DMS153 (cell line): Measurements from ENCODE around the gene LCMT1.
"Not testable (repeated sequence)": the region's sequence is repeated elsewhere in the genome, so short reads cannot be mapped to it uniquely, and the experiment has no call there.

ENCODE experiments used
- DNase-seq: peaks from one replicate; lab custom pipeline; 2025; lab: John Stamatoyannopoulos, UW

LCMT1 gene

GRCh38 chr16:25148568-25149215 is 37.1 kb downstream of the LCMT1 start:
- no peak for DNase-seq

GRCh38 chr16:25151996-25152395 is 40.5 kb downstream of the LCMT1 start:
- no peak for DNase-seq

- no peak for DNase-seq
These were observed 44.3 kb downstream of the LCMT1 start for GRCh38 chr16:25155553-25156460.

- no peak for DNase-seq
These were observed 45.8 kb downstream of the LCMT1 start for GRCh38 chr16:25157271-25157875.

GRCh38 chr16:25158401-25158800 is 46.9 kb downstream of the LCMT1 start:
- DNase-seq = no peak

- no peak for DNase-seq
These were observed 50.3 kb downstream of the LCMT1 start for GRCh38 chr16:25161753-25162367.

GRCh38 chr16:25163683-25164082 is 52.1 kb downstream of the LCMT1 start:
- no peak for DNase-seq

- DNase-seq = no peak
These were observed 53.7 kb downstream of the LCMT1 start for GRCh38 chr16:25165284-25165683.

GRCh38 chr16:25167920-25168319 is 56.4 kb downstream of the LCMT1 start:
- DNase-seq = not testable (repeated sequence)

GRCh38 chr16:25171390-25171789 is 59.8 kb downstream of the LCMT1 start:
- DNase-seq = no peak

GRCh38 chr16:25172831-25173230 is 61.3 kb downstream of the LCMT1 start:
- no peak for DNase-seq

GRCh38 chr16:25174285-25174684 is 62.7 kb downstream of the LCMT1 start:
- DNase-seq = no peak

- DNase-seq = no peak
These were observed 64.6 kb downstream of the LCMT1 start for GRCh38 chr16:25176136-25176535.

GRCh38 chr16:25177512-25177830 is 65.9 kb downstream of the LCMT1 start:
- DNase-seq = no peak

GRCh38 chr16:25177831-25178688 is 66.5 kb downstream of the LCMT1 start:
- DNase-seq = no peak

GRCh38 chr16:25181236-25181635 is 69.7 kb downstream of the LCMT1 start:
- not testable (repeated sequence) for DNase-seq

- DNase-seq = no peak
These were observed 73.2 kb downstream of the LCMT1 start for GRCh38 chr16:25184771-25185170.

GRCh38 chr16:25187491-25187795 is 75.9 kb downstream of the LCMT1 start:
- DNase-seq = no peak

GRCh38 chr16:25189305-25189704 is 77.8 kb downstream of the LCMT1 start:
- no peak for DNase-seq

- DNase-seq = no peak
These were observed 80.6 kb downstream of the LCMT1 start for GRCh38 chr16:25192096-25192495.

GRCh38 chr16:25194273-25194878 is 82.8 kb downstream of the LCMT1 start:
- DNase-seq = no peak
